HEK293 (cell line): ENCODE data around the gene HS3ST5.

ENCODE experiments used
- MEIS1 ChIP-seq: sonication (generic); formaldehyde crosslinking; IDR thresholded peaks from 2 replicates; pipeline ENCODE4 v1.8.1; 2022; ENCODE audit warnings: missing genetic modification reagents, mild to moderate bottlenecking, borderline replicate concordance
- MZF1 ChIP-seq: fragments of 450-650 bp; formaldehyde crosslinking; IDR thresholded peaks from 2 replicates; pipeline ENCODE4 v1.5.1; 2017; ENCODE audit warnings: missing biosample characterization, missing genetic modification characterization, borderline replicate concordance
- SALL2 ChIP-seq: fragments of 450-650 bp; formaldehyde crosslinking; IDR thresholded peaks from 2 replicates; pipeline ENCODE4 v1.5.0; 2017; ENCODE audit warnings: missing biosample characterization, mild to moderate bottlenecking, missing genetic modification characterization, borderline replicate concordance
- SETDB1 ChIP-seq: IDR thresholded peaks from one replicate; pipeline ENCODE4 v1.6.1; 2017; ENCODE audit warnings: mild to moderate bottlenecking, low read length, moderate library complexity, mixed read lengths; ENCODE audit not compliant: insufficient read length
- ZBTB7A ChIP-seq: fragments of 450-650 bp; formaldehyde crosslinking; IDR thresholded peaks from 2 replicates; pipeline ENCODE4 v1.5.1; 2016; ENCODE audit warnings: low read depth, missing biosample characterization, missing genetic modification characterization
- ZBTB8A ChIP-seq: fragments of 450-650 bp; formaldehyde crosslinking; IDR thresholded peaks from 2 replicates; pipeline ENCODE4 v1.5.1; 2016; ENCODE audit warnings: missing biosample characterization, missing genetic modification characterization
- ZNF239 ChIP-seq: fragments of 450-650 bp; formaldehyde crosslinking; IDR thresholded peaks from 2 replicates; pipeline ENCODE4 v1.5.1; 2016; ENCODE audit warnings: missing biosample characterization, missing genetic modification characterization
- TF ChIP-seq, protein P1 (sequence below): fragments of 450-650 bp; formaldehyde crosslinking; IDR thresholded peaks from 2 replicates; pipeline ENCODE4 v1.5.1; 2016; ENCODE audit warnings: missing biosample characterization, missing genetic modification characterization
- TF ChIP-seq, protein P2 (sequence below): sonication (generic); formaldehyde crosslinking; IDR thresholded peaks from 2 replicates; pipeline ENCODE4 v1.8.1; 2022; ENCODE audit warnings: mild to moderate bottlenecking, moderate library complexity, missing genetic modification reagents
- TF ChIP-seq, protein P3 (sequence below): fragments of 450-650 bp; formaldehyde crosslinking; conservative IDR thresholded peaks from 2 replicates; pipeline ENCODE4 v1.5.1; 2016; ENCODE audit warnings: low read depth, missing biosample characterization, missing genetic modification characterization
- TF ChIP-seq, protein P4 (sequence below): fragments of 450-650 bp; formaldehyde crosslinking; IDR thresholded peaks from 2 replicates; pipeline ENCODE4 v1.5.1; 2017; ENCODE audit warnings: missing biosample characterization, missing genetic modification characterization
- TF ChIP-seq, protein P5 (sequence below): fragments of 450-650 bp; formaldehyde crosslinking; IDR thresholded peaks from 2 replicates; pipeline ENCODE4 v1.5.1; 2016; ENCODE audit warnings: missing biosample characterization, missing genetic modification characterization

DNA sequence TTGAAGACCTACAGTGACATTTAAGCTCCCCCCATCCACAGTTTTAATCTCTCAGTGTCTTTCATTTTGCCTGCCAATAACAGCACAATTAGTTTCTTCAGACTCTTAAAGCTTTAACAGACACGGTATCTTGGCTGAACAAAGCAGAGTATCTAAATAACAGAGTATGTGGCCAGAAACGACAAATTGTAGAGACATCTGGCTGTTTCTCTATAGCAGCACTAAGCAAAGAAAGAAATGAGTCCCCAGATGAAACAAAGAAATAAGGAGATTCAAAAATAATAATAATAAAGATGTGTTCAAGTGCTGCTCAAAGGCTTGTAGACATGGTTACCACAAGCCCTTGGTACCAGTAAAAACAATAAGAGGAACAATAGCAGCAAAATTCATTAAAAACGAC lies 274.1 kb downstream of the HS3ST5 start:
- TF ChIP-seq ZBTB7A (tag by site-specific recombination) (no peak), ZBTB8A (tag by site-specific recombination) (no peak), SALL2 (no peak), MEIS1 (no peak), ZNF239 (tag by site-specific recombination) (no peak), SETDB1 (no peak), MZF1 (tag by site-specific recombination) (no peak)
- TF ChIP-seq, protein P1, sequence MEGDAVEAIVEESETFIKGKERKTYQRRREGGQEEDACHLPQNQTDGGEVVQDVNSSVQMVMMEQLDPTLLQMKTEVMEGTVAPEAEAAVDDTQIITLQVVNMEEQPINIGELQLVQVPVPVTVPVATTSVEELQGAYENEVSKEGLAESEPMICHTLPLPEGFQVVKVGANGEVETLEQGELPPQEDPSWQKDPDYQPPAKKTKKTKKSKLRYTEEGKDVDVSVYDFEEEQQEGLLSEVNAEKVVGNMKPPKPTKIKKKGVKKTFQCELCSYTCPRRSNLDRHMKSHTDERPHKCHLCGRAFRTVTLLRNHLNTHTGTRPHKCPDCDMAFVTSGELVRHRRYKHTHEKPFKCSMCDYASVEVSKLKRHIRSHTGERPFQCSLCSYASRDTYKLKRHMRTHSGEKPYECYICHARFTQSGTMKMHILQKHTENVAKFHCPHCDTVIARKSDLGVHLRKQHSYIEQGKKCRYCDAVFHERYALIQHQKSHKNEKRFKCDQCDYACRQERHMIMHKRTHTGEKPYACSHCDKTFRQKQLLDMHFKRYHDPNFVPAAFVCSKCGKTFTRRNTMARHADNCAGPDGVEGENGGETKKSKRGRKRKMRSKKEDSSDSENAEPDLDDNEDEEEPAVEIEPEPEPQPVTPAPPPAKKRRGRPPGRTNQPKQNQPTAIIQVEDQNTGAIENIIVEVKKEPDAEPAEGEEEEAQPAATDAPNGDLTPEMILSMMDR (tag by site-specific recombination): no peak
- TF ChIP-seq, protein P2, sequence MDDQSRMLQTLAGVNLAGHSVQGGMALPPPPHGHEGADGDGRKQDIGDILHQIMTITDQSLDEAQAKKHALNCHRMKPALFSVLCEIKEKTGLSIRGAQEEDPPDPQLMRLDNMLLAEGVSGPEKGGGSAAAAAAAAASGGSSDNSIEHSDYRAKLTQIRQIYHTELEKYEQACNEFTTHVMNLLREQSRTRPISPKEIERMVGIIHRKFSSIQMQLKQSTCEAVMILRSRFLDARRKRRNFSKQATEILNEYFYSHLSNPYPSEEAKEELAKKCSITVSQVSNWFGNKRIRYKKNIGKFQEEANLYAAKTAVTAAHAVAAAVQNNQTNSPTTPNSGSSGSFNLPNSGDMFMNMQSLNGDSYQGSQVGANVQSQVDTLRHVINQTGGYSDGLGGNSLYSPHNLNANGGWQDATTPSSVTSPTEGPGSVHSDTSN (CRISPR knock-in tag): no peak
- TF ChIP-seq, protein P3, sequence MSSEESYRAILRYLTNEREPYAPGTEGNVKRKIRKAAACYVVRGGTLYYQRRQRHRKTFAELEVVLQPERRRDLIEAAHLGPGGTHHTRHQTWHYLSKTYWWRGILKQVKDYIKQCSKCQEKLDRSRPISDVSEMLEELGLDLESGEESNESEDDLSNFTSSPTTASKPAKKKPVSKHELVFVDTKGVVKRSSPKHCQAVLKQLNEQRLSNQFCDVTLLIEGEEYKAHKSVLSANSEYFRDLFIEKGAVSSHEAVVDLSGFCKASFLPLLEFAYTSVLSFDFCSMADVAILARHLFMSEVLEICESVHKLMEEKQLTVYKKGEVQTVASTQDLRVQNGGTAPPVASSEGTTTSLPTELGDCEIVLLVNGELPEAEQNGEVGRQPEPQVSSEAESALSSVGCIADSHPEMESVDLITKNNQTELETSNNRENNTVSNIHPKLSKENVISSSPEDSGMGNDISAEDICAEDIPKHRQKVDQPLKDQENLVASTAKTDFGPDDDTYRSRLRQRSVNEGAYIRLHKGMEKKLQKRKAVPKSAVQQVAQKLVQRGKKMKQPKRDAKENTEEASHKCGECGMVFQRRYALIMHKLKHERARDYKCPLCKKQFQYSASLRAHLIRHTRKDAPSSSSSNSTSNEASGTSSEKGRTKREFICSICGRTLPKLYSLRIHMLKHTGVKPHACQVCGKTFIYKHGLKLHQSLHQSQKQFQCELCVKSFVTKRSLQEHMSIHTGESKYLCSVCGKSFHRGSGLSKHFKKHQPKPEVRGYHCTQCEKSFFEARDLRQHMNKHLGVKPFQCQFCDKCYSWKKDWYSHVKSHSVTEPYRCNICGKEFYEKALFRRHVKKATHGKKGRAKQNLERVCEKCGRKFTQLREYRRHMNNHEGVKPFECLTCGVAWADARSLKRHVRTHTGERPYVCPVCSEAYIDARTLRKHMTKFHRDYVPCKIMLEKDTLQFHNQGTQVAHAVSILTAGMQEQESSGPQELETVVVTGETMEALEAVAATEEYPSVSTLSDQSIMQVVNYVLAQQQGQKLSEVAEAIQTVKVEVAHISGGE (tag by site-specific recombination): no peak
- TF ChIP-seq, protein P4, sequence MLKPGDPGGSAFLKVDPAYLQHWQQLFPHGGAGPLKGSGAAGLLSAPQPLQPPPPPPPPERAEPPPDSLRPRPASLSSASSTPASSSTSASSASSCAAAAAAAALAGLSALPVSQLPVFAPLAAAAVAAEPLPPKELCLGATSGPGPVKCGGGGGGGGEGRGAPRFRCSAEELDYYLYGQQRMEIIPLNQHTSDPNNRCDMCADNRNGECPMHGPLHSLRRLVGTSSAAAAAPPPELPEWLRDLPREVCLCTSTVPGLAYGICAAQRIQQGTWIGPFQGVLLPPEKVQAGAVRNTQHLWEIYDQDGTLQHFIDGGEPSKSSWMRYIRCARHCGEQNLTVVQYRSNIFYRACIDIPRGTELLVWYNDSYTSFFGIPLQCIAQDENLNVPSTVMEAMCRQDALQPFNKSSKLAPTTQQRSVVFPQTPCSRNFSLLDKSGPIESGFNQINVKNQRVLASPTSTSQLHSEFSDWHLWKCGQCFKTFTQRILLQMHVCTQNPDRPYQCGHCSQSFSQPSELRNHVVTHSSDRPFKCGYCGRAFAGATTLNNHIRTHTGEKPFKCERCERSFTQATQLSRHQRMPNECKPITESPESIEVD: no peak
- TF ChIP-seq, protein P5, sequence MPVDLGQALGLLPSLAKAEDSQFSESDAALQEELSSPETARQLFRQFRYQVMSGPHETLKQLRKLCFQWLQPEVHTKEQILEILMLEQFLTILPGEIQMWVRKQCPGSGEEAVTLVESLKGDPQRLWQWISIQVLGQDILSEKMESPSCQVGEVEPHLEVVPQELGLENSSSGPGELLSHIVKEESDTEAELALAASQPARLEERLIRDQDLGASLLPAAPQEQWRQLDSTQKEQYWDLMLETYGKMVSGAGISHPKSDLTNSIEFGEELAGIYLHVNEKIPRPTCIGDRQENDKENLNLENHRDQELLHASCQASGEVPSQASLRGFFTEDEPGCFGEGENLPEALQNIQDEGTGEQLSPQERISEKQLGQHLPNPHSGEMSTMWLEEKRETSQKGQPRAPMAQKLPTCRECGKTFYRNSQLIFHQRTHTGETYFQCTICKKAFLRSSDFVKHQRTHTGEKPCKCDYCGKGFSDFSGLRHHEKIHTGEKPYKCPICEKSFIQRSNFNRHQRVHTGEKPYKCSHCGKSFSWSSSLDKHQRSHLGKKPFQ: no peak
